Astrocyte of the cerebellum (primary cell): ENCODE data around the gene ELOB.

Source experiments
- DNase-seq: peaks from one replicate; pipeline ENCODE4 v3.0.0-alpha.2; 2011; ENCODE audit warnings: low read depth
- H3K4me3 ChIP-seq: 2 replicates; pipeline ENCODE4 v1.5.1; 2011; ENCODE audit warnings: mild to moderate bottlenecking, low read depth, low read length, moderate library complexity
- CTCF ChIP-seq: IDR thresholded peaks from 2 replicates; pipeline ENCODE4 v1.5.1; 2012; ENCODE audit warnings: low read length, low read depth, moderate library complexity, mild to moderate bottlenecking; ENCODE audit errors: missing control alignments
- in situ Hi-C: cut with HindIII; loops from 2 replicates; pipeline ENCODE4 v1.10.0; 2017; ENCODE audit warnings: low sequenced_read_pairs

ELOB gene

GRCh38 chr16:2810651-2811050, 33.6 kb upstream of the ELOB start:
- in situ Hi-C loops, result no loop called here
- TF ChIP-seq CTCF, result no peak
- no peak for DNase-seq
- H3K4me3 ChIP-seq, result no peak overlapping the region

- TF ChIP-seq CTCF, result no peak
- DNase-seq, result no peak
- in situ Hi-C loops, result no loop called here
- H3K4me3 ChIP-seq, result no peak overlapping the region
Measured at GRCh38 chr16:2809149-2809760, 32.2 kb upstream of the ELOB start.

- H3K4me3 ChIP-seq, result no peak overlapping the region
- no peak for DNase-seq
- in situ Hi-C loops, result no loop called here
Measured at GRCh38 chr16:2808181-2808580, 31.1 kb upstream of the ELOB start.

GRCh38 chr16:2806286-2806685, 29.2 kb upstream of the ELOB start:
- in situ Hi-C loops, result no loop called here
- TF ChIP-seq CTCF, result no peak
- no peak for DNase-seq
- H3K4me3 ChIP-seq, result no peak overlapping the region

More at GRCh38 chr16:2808181-2808580, 31.1 kb upstream of the ELOB start:
- no peak for TF ChIP-seq CTCF

- H3K4me3 ChIP-seq, result no peak overlapping the region
- in situ Hi-C loops, result no loop called here
- no peak for TF ChIP-seq CTCF
- DNase-seq, result no peak
Measured at GRCh38 chr16:2804728-2805127, 27.6 kb upstream of the ELOB start.

GRCh38 chr16:2803545-2804195, 26.6 kb upstream of the ELOB start:
- DNase-seq, result no peak
- H3K4me3 ChIP-seq, result no peak overlapping the region
- no peak for TF ChIP-seq CTCF
- in situ Hi-C loops, result no loop called here
